ENCODE results near the gene ZFTA. TPM values are rescaled to one million over a fixed set of nuclear protein-coding genes. Genes with fewer than 3 reads are reported as not detected.

ZFTA gene
- total RNA-seq, 1 donor from 2014 or later, result 14.3 TPM

- intact Hi-C loops (cut with DNase I), result loop anchor here (10.0 kb wide), 1 partner anchor 382 kb away; no protein-coding TSS in a partner anchor
- DNase-seq (ENCODE audit: low spot score), result no peak
Measured at GRCh38 chr11:63762654-63763495, 5.7 kb downstream of the ZFTA start.

- no peak for DNase-seq (ENCODE audit: low spot score)
- intact Hi-C loops (cut with DNase I), result loop anchor here (10.0 kb wide), 1 partner anchor 383 kb away; no protein-coding TSS in a partner anchor
Measured at GRCh38 chr11:63761931-63762653, 6.5 kb downstream of the ZFTA start.

- intact Hi-C loops (cut with DNase I), result loop anchor here (10.0 kb wide), 1 partner anchor 384 kb away; no protein-coding TSS in a partner anchor
- DNase-seq (ENCODE audit: low spot score), result no peak
Measured at GRCh38 chr11:63761188-63761587, 7.4 kb downstream of the ZFTA start.

- no peak for DNase-seq (ENCODE audit: low spot score)
- intact Hi-C loops (cut with DNase I), result loop anchor here (10.0 kb wide), 1 partner anchor 384 kb away; no protein-coding TSS in a partner anchor
Measured at GRCh38 chr11:63760487-63761079, 8.0 kb downstream of the ZFTA start.

- DNase-seq (ENCODE audit: low spot score), result no peak
- intact Hi-C loops (cut with DNase I), result no loop called here
Measured at GRCh38 chr11:63756919-63757761, 11.4 kb downstream of the ZFTA start.

- DNase-seq (ENCODE audit: low spot score), result no peak
- intact Hi-C loops (cut with DNase I), result no loop called here
Measured at GRCh38 chr11:63749624-63750023, 19.0 kb downstream of the ZFTA start.

GRCh38 chr11:63747011-63747410 is 21.6 kb downstream of the ZFTA start:
- intact Hi-C loops (cut with DNase I), result no loop called here
- no peak for DNase-seq (ENCODE audit: low spot score)

- intact Hi-C loops (cut with DNase I), result no loop called here
- DNase-seq (ENCODE audit: low spot score), result no peak
Measured at GRCh38 chr11:63745304-63746170, 23.0 kb downstream of the ZFTA start.

- intact Hi-C loops (cut with DNase I), result loop anchor here (5.0 to 10.0 kb wide), 3 partner anchors 67 to 264 kb away; partner anchors contain the start of gene ATL3
- DNase-seq (ENCODE audit: low spot score), result no peak
Measured at GRCh38 chr11:63738720-63739360, 29.7 kb downstream of the ZFTA start.

- intact Hi-C loops (cut with DNase I), result loop anchor here (5.0 to 10.0 kb wide), 3 partner anchors 65 to 263 kb away; partner anchors contain the start of gene ATL3
- no peak for DNase-seq (ENCODE audit: low spot score)
Measured at GRCh38 chr11:63737718-63738117, 30.9 kb downstream of the ZFTA start.

- DNase-seq (ENCODE audit: low spot score), result no peak
- intact Hi-C loops (cut with DNase I), result loop anchor here (5.0 to 10.0 kb wide), 3 partner anchors 65 to 262 kb away; partner anchors contain the start of gene ATL3
Measured at GRCh38 chr11:63736864-63737263, 31.7 kb downstream of the ZFTA start.

- no peak for DNase-seq (ENCODE audit: low spot score)
- intact Hi-C loops (cut with DNase I), result no loop called here
Measured at GRCh38 chr11:63729326-63729725, 39.2 kb downstream of the ZFTA start.

- intact Hi-C loops (cut with DNase I), result no loop called here
- DNase-seq (ENCODE audit: low spot score), result no peak
Measured at GRCh38 chr11:63720611-63721010, 48.0 kb downstream of the ZFTA start.

- intact Hi-C loops (cut with DNase I), result no loop called here
Measured at GRCh38 chr11:63719987-63720386, 48.6 kb downstream of the ZFTA start.

GRCh38 chr11:63719001-63719400 is 49.6 kb downstream of the ZFTA start:
- DNase-seq (ENCODE audit: low spot score), result no peak
- intact Hi-C loops (cut with DNase I), result no loop called here

More at GRCh38 chr11:63719987-63720386, 48.6 kb downstream of the ZFTA start:
- DNase-seq (ENCODE audit: low spot score), result no peak

Data from cardiac septum (tissue), 1 donor.